Measurements from ENCODE around the gene TBRG4. TPM values are rescaled to one million over a fixed set of nuclear protein-coding genes. Genes with fewer than 3 reads are reported as not detected.

The TBRG4 gene
- total RNA-seq, 4 donors from 2014 or later, result 44.4 to 70.7 (median 49.8) TPM

DNA sequence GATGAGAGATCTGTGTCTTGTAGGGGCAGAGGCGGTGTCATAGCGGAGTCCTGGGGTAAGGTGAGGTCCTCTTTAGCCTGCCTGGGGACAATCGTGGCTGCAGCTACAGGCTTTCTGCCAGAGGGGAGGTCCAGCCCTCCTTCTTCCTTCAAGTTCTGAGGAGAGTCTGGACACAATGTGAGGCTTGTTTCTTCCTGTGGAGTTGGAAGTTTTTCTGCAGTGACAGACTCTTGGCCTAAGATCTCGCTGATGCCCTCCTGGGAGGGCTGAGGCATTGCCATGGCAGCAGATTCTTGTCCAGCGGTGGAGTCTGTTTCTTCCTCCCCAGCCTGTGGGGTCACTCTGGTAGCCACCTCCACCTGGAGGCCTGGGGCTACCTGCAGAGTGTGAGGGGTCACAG is 27.2 kb downstream of the TBRG4 start:
- no peak for DNase-seq (ENCODE audit: low spot score)
- ATAC-seq (ENCODE audit: low FRiP score), result no peak
- TF ChIP-seq CTCF (IDR thresholded peaks at IDR 0.05), result no peak

DNA sequence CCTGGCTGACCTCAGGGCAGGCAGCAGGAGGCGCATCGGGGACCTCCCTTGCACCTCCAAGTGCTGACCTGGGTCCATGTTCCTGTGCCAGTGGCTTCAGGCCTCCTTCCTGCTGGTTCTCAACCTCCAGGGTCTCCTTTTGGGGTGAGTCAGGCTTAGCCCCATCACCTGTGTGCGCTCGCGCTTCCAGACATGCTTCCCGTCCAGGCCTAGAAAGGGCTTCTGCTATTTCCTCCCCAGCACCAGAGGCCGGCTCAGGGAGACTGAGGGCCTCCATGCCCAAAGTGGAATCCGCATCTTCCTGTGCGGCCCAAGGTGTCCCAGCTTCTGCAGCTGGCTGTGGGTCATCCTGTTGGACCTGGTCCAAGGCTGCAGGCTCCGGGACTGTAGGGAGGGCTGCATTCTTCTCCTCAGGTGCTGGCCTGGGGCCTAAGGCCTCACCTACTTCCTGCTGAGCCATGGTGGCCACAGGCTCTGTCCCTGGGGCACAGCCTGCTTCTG is 28.6 kb downstream of the TBRG4 start:
- DNase-seq (ENCODE audit: low spot score) (no peak), ATAC-seq (ENCODE audit: low FRiP score) (no peak)
- TF ChIP-seq CTCF (IDR thresholded peaks at IDR 0.05), result no peak

GRCh38 chr7:45082031-45082830 is 29.3 kb downstream of the TBRG4 start:
- DNase-seq (ENCODE audit: low spot score) (no peak), ATAC-seq (ENCODE audit: low FRiP score) (no peak)
- no peak for TF ChIP-seq CTCF (IDR thresholded peaks at IDR 0.05)

DNA sequence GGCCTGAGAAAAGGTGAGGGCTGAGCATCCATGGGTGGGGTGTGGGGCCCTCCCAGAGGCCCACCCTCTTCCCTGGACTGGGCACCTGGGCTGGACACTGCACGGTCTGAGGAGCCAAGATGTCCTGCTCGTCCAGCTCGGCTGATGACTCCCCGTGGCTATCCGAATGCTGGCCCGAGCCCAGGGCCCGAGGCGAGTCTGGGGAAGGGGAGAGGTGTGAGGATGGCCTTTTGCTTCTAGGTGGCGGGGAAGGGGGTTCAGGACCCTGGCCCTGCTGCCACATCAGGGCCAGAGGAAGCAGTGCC is 29.9 kb downstream of the TBRG4 start:
- ATAC-seq (ENCODE audit: low FRiP score), result no peak
- no peak for DNase-seq (ENCODE audit: low spot score)
- TF ChIP-seq CTCF (IDR thresholded peaks at IDR 0.05), result no peak

- no peak for TF ChIP-seq CTCF (IDR thresholded peaks at IDR 0.05)
- ATAC-seq (ENCODE audit: low FRiP score) (no peak), DNase-seq (ENCODE audit: low spot score) (no peak)
Measured at GRCh38 chr7:45080958-45081669, 30.4 kb downstream of the TBRG4 start.

DNA sequence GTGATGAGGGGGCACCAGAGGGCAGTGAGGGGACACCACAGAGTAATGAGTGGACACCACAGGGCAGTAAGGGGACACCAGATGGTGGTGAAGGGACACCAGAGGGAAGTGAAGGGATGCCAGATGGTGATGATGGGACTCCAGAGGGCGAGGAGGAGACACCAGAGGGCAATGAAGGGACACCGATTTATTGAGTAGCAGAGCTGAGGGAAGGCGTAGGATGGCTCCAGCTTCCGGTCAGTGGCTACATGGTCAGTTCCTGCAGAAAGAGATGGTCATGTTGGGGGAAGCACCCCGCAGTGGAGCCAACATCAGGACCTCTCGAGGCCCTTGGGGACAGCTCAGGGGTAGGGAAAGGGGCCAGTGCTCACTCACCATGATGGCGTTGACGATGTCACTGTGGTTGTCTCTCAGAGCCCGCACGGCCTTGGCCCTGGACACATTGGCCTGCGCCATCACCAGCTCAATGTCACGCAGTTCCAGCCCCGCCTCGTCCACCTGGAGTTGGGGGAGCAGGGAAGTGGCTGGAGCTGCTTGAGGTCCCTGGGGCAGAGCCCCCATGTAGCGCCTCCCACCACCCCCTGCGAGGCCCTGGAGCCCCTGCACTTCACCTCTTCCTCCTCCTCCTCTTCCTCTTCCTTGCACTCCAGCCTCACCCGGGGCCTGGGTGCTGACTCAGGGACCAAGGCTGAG is 31.1 kb downstream of the TBRG4 start:
- ATAC-seq (ENCODE audit: low FRiP score) (no peak), DNase-seq (ENCODE audit: low spot score) (no peak)

More for the DNA sequence above, 31.1 kb downstream of the TBRG4 start:
- no peak for TF ChIP-seq CTCF (IDR thresholded peaks at IDR 0.05)
